GM19351 (cell line): ENCODE measurements around the gene PSD2.
A peak's percentile ranks its signal among the peaks of the same experiment; 100 is the strongest.

Experiments used
- ATAC-seq: cut with Tn5 transposase; IDR thresholded peaks from one replicate; pipeline ENCODE4 v1.9.1; 2021; ENCODE audit warnings: mild to moderate bottlenecking, moderate library complexity; ENCODE audit not compliant: unreplicated experiment

Gene PSD2

GRCh38 chr5:139795074-139796001, at the start of gene PSD2:
Gene PSD2, plus strand, starts transcription at chr5:139795808. Its CDS starts 13,633 bp downstream, at chr5:139809441.
- no peak for ATAC-seq

DNA sequence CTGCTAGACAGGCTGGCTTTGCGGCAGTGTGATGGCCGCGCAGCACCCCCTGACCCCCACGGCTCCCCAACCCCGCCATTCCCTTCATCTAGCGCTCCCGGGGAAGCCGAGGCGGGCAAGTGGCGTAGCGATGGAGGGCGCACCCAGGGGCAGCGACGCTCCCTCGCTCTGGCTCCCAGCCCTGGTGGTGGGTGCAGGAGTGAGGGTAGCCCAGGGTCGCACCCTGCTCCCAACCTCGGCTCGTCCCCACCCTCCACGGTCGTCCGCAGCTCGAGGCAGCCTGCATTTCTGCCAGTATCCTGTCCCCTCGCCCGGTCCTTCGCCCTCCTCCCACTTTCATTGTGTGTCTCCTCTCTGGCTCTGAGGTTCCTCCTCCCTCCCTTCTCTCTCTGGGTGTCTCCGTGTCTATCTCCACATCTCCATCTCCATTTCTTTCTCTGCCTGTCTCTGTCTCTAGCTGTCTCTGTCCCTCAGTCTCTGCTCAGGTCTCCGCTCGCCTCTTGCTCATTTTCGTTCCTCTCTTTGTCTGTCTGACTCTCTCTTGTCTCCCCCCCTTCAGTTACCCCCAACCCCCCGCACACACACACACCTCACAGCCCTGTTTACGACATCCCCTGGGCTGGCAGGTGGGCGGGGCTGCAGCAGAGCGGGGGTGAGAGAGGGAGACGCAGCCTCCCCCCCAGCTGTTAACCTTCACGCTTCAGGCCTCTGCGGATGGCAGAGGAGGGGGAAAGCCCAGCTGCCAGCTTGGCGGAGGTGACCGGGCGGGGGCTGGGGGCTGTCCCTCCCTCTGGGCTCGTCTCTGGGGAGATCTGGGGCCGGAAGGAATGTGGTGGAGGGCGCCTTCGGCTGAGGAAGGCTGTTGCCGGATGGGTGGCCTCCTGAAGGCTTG, 48.7 kb upstream of the PSD2 start:
- ATAC-seq, result peak; percentile 37

GRCh38 chr5:139747583-139748504, 47.8 kb upstream of the PSD2 start:
- peak; percentile 30 for ATAC-seq

DNA sequence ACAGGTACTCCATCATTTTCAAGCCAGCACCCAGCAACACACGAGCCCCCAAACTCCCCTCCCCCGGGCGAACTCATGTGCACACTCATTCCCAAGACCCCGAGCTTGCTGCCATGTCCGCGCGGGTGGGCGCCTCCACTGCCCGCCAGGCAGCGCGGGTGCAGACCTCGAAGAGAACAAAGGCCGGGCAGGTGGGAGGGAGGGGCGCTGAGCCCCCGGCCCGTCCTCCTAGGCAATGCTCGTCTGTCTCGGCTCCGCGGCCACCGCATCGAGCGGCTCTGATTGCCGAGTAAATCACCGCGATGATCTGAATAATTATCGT, 47.1 kb upstream of the PSD2 start:
- no peak for ATAC-seq

- no peak for ATAC-seq
Measured at GRCh38 chr5:139749242-139749641, 46.4 kb upstream of the PSD2 start.

DNA sequence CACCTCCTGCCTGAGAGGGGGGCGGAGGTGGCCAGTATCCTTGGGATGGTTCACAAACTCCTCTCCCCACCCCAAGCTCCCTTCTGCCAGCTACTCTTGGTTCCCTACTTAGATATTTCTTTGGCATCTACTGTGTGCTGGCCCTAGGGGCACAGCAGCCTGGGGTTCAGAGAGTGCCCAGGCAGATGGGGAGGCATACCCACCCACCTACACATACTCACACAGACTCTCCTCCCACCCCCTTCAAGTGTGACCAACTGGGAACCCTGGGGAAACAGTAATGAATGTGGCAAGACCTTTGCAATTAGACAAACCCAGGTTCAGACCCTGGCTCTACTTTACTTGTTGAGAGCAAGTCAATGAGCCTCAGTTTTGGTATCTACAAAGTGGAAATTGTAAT, 44.4 kb upstream of the PSD2 start:
- ATAC-seq, result no peak

DNA sequence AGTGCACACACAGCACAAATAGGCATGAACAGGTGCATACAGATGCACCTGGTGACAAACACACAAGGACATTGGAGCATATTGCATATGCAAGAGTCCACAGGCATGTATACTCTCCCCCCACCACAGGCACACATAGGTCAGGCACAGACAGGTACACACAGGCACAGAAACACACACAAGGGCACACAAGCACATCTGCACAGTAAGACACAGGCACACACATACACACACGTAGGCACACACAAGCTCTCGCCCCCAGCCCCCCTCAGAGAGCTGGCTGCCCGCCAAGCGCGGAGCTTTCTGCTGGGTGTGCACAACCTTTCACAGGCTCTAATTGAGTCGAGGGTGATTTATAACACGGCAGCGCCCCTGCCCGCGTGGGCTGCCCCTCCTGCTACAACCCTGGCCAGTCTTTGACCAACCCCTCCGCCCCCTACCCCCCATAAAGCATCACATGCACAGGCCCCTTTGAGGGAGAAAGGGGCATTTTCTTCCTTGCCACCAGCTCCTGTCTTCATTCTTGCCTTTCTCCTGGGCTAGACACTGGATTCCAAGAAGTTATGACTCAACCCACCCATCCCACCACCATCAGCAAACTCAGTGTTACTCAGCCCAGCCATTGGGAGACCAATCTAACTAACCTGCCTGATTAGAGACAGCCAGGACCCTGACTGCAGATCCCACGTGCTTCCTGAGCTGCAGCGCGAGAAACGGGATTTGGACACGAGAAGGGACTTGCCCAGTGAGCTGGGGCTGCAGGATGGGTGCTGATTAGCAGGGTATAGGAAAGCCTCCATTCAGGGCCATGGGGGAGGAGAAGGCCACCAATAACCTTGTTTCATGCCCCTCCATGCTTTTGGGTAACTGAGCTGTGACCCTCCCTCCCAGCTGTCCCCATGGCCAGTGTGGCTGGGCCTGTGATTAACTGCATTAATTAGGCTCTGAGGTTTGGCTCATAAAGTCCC, 42.8 kb upstream of the PSD2 start:
- no peak for ATAC-seq

DNA sequence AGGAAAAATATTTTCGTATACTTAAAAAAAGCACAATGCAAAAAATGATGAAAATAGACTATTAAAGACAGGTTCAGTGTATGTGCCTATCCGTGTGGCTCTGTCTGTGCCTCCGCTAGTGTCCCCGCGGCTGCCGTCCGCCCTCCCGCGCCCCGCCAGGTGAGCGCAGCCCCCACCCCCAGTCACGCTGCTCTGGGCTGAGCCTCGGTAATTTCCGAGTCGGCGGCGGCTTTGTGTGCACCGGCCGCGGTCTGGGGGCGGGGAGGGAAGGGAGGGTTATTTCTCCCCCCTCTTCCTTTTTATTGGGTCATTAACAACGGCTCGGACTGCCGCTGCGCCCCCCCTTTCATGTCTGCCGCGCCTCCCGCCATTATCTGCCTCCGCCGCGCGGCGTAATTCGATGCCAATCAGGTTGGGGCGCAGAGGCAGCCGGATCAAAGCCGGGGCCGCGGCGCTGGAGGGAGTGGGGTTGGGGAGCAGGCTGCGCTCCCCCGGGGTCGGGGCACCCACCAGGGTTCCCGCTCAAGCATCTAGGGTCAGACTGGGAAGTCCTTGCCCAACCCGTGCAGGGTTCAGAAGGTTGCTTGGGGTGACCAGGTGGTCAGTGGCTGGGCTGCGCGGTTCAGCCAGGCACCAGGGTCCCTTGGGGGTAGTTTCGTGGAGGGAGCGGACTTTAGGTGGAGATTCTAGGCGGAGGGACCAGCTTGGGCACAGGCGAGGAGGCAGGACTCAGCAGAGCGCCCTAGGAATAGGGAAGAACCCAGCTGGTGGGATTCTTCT, 39.5 kb upstream of the PSD2 start:
- ATAC-seq, result no peak

DNA sequence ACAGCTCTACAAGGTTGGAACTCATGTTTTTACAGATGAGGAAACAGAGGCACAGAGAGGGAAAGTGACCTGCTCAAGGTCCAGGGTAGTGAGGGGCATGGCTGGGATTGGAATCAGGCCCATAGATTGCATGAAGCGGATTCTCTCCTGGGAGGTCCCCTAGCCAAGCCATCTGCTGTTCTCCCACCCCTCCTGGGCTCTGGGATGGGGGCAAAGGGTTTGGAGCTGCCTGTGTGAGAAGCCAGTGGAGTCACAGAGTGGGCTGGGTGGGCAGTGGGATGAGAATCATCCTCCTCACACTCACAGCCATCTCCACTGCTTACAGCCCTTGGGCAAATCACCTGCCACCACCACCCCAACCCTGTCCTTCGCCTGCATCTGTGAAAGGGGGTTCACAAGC, 38.6 kb upstream of the PSD2 start:
- ATAC-seq, result no peak

GRCh38 chr5:139757727-139758509, 37.7 kb upstream of the PSD2 start:
- ATAC-seq, result no peak

- no peak for ATAC-seq
Measured at GRCh38 chr5:139758510-139759075, 37.0 kb upstream of the PSD2 start.

DNA sequence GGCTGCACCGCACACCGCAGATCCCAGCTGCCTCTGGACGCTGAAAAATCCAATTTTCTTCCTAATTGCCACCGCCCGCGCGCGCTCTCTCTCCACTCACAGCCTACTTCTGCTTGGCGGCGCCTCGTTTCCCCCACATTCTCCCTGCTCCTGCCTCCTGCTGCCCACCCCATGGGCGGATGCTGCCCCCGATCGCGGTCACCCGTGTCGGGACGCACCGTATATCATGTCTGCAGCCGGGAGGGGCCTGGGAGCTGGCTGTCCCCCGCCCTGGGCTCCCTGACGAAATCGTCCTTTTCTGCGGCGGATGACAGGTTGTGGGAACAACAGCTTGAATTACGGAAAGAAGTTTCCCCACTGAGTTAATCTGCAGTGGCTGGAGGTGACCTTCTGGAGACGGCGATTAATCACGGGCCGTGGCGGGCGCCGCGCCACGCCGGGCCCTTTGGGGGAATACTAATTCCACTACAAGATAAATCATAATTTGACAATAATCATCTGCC, 36.3 kb upstream of the PSD2 start:
- ATAC-seq, result no peak

GRCh38 chr5:139760066-139761056, 35.2 kb upstream of the PSD2 start:
- no peak for ATAC-seq

DNA sequence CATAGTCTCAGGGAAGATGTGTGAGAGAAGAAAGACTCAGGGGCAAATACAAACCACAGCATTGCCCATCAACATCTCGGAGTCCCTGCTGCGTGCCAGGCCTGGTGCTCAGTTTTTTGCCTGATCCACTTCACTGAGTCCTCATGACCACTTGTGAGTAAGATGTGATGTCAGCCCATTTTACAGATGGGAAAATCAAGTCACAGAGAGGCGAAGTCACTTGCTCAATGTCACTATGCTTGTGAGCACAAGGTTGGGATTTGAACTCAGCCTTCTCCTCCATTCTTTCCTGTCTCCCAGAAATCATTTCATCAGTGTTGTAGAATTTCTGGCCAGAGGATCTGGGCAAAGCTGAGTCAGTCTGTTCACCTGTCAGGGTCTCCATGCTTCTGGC, 34.6 kb upstream of the PSD2 start:
- no peak for ATAC-seq

DNA sequence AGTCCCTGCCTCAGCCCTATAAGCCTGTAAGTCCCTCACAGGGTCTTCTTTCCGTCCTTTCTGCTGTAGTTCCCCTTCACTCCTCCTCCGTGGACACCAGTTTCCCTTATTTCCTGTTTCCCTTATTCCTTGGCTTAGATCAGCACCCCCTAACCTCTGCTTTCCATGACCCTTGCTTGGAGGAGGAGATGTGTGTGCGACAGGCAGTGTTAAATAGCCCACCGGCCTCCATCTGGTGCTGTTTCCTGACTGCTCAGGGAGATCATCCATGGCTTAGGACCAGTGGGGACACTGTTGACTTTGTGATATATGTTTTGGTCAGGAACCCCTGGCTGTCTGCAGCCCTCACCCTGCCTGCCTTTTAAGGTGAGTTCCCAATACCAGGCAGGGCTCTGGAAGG, 34.1 kb upstream of the PSD2 start:
- ATAC-seq, result no peak

DNA sequence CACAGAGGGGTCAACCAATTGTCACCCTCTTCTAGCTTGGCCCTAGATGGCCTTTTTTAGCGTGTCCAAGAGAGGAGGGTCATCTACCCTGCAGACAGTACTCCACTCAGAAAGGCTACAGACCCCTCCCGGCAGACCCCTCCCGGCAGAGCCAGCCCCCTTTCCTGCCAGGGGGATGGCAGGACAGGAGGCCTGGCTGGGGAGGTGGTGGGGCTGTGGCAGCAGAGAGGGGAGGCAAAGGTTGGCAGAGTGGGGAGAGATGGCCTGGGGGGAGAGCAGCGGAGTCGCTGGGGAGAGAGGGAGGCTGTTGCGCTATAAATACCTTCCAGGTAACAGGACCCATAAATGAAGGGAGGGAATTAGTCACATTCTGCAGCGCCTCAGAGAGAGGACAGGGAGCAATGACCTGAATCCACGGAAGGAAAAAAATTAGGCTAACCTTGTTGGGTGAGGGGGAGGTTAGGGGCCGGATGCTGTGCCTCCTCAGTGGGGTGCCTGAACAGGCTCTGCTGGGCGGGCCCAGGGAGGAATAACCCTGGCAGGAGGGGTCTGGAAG, 32.9 kb upstream of the PSD2 start:
- no peak for ATAC-seq
